ENCODE measurements around the gene CHST9. TPM values are rescaled to one million over a fixed set of nuclear protein-coding genes. Genes with fewer than 3 reads are reported as not detected.

Gene CHST9
- total and polyA plus RNA-seq, 9 of the 15 experiments (the other 6 are each of a cell fraction or from before 2014, with no cell fraction given): not detected

DNA sequence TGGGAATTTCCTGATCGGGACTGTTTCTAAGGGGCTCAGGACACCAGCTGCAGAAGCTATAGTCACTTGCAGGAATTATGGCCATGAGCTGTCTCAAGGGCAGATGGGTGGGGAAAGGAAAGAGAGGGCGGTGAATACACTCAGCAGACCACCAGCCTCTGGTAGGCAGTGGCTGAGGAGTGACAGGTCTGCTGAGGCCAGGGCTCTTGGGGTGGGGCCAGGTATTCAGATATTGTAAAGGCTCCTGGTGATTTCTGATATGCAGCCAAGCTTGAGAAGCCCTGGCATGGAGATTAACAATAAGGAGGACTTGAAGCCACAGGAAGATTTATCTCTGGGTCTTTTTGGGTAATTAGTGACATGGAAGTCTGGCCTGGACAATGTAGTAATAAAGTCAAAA, 174.3 kb downstream of the CHST9 start (continued):
- TF ChIP-seq, protein P1, sequence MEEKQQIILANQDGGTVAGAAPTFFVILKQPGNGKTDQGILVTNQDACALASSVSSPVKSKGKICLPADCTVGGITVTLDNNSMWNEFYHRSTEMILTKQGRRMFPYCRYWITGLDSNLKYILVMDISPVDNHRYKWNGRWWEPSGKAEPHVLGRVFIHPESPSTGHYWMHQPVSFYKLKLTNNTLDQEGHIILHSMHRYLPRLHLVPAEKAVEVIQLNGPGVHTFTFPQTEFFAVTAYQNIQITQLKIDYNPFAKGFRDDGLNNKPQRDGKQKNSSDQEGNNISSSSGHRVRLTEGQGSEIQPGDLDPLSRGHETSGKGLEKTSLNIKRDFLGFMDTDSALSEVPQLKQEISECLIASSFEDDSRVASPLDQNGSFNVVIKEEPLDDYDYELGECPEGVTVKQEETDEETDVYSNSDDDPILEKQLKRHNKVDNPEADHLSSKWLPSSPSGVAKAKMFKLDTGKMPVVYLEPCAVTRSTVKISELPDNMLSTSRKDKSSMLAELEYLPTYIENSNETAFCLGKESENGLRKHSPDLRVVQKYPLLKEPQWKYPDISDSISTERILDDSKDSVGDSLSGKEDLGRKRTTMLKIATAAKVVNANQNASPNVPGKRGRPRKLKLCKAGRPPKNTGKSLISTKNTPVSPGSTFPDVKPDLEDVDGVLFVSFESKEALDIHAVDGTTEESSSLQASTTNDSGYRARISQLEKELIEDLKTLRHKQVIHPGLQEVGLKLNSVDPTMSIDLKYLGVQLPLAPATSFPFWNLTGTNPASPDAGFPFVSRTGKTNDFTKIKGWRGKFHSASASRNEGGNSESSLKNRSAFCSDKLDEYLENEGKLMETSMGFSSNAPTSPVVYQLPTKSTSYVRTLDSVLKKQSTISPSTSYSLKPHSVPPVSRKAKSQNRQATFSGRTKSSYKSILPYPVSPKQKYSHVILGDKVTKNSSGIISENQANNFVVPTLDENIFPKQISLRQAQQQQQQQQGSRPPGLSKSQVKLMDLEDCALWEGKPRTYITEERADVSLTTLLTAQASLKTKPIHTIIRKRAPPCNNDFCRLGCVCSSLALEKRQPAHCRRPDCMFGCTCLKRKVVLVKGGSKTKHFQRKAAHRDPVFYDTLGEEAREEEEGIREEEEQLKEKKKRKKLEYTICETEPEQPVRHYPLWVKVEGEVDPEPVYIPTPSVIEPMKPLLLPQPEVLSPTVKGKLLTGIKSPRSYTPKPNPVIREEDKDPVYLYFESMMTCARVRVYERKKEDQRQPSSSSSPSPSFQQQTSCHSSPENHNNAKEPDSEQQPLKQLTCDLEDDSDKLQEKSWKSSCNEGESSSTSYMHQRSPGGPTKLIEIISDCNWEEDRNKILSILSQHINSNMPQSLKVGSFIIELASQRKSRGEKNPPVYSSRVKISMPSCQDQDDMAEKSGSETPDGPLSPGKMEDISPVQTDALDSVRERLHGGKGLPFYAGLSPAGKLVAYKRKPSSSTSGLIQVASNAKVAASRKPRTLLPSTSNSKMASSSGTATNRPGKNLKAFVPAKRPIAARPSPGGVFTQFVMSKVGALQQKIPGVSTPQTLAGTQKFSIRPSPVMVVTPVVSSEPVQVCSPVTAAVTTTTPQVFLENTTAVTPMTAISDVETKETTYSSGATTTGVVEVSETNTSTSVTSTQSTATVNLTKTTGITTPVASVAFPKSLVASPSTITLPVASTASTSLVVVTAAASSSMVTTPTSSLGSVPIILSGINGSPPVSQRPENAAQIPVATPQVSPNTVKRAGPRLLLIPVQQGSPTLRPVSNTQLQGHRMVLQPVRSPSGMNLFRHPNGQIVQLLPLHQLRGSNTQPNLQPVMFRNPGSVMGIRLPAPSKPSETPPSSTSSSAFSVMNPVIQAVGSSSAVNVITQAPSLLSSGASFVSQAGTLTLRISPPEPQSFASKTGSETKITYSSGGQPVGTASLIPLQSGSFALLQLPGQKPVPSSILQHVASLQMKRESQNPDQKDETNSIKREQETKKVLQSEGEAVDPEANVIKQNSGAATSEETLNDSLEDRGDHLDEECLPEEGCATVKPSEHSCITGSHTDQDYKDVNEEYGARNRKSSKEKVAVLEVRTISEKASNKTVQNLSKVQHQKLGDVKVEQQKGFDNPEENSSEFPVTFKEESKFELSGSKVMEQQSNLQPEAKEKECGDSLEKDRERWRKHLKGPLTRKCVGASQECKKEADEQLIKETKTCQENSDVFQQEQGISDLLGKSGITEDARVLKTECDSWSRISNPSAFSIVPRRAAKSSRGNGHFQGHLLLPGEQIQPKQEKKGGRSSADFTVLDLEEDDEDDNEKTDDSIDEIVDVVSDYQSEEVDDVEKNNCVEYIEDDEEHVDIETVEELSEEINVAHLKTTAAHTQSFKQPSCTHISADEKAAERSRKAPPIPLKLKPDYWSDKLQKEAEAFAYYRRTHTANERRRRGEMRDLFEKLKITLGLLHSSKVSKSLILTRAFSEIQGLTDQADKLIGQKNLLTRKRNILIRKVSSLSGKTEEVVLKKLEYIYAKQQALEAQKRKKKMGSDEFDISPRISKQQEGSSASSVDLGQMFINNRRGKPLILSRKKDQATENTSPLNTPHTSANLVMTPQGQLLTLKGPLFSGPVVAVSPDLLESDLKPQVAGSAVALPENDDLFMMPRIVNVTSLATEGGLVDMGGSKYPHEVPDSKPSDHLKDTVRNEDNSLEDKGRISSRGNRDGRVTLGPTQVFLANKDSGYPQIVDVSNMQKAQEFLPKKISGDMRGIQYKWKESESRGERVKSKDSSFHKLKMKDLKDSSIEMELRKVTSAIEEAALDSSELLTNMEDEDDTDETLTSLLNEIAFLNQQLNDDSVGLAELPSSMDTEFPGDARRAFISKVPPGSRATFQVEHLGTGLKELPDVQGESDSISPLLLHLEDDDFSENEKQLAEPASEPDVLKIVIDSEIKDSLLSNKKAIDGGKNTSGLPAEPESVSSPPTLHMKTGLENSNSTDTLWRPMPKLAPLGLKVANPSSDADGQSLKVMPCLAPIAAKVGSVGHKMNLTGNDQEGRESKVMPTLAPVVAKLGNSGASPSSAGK (IDR thresholded peaks at IDR 0.05): no peak
- TF ChIP-seq, protein P2, sequence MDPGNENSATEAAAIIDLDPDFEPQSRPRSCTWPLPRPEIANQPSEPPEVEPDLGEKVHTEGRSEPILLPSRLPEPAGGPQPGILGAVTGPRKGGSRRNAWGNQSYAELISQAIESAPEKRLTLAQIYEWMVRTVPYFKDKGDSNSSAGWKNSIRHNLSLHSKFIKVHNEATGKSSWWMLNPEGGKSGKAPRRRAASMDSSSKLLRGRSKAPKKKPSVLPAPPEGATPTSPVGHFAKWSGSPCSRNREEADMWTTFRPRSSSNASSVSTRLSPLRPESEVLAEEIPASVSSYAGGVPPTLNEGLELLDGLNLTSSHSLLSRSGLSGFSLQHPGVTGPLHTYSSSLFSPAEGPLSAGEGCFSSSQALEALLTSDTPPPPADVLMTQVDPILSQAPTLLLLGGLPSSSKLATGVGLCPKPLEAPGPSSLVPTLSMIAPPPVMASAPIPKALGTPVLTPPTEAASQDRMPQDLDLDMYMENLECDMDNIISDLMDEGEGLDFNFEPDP (CRISPR knock-in tag; IDR thresholded peaks at IDR 0.05): no peak
- TF ChIP-seq ZNF696 (CRISPR knock-in tag; conservative IDR thresholded peaks at IDR 0.05) (no peak), POLR2B (IDR thresholded peaks at IDR 0.05; ENCODE audit: low read depth, partially characterized antibody) (no peak), ZFP1 (CRISPR knock-in tag; IDR thresholded peaks at IDR 0.05) (no peak), PYGO2 (tag; IDR thresholded peaks at IDR 0.05) (no peak), ZNF639 (CRISPR knock-in tag; conservative IDR thresholded peaks at IDR 0.05 in 1 of 2, IDR thresholded peaks at IDR 0.05 in 1 of 2) (no peak), SIRT6 (IDR thresholded peaks at IDR 0.05; ENCODE audit: low read depth, low read length) (no peak)
- TF ChIP-seq, protein P3, sequence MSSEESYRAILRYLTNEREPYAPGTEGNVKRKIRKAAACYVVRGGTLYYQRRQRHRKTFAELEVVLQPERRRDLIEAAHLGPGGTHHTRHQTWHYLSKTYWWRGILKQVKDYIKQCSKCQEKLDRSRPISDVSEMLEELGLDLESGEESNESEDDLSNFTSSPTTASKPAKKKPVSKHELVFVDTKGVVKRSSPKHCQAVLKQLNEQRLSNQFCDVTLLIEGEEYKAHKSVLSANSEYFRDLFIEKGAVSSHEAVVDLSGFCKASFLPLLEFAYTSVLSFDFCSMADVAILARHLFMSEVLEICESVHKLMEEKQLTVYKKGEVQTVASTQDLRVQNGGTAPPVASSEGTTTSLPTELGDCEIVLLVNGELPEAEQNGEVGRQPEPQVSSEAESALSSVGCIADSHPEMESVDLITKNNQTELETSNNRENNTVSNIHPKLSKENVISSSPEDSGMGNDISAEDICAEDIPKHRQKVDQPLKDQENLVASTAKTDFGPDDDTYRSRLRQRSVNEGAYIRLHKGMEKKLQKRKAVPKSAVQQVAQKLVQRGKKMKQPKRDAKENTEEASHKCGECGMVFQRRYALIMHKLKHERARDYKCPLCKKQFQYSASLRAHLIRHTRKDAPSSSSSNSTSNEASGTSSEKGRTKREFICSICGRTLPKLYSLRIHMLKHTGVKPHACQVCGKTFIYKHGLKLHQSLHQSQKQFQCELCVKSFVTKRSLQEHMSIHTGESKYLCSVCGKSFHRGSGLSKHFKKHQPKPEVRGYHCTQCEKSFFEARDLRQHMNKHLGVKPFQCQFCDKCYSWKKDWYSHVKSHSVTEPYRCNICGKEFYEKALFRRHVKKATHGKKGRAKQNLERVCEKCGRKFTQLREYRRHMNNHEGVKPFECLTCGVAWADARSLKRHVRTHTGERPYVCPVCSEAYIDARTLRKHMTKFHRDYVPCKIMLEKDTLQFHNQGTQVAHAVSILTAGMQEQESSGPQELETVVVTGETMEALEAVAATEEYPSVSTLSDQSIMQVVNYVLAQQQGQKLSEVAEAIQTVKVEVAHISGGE (CRISPR knock-in tag; IDR thresholded peaks at IDR 0.05): no peak
